Right forelimb (tissue), 1 donor: Measurements from ENCODE around the gene OR4L1.
"Not testable (repeated sequence)": the region's sequence is repeated elsewhere in the genome, so short reads cannot be mapped to it uniquely, and the experiment has no call there.

Source experiments
- DNase-seq: peaks from one replicate; pipeline ENCODE4 v3.0.0-alpha.2; 2018

Gene OR4L1

GRCh38 chr14:20059745-20060144 lies at the start of gene OR4L1:
TSS of gene OR4L1 (plus strand) at chr14:20060045. CDS start at chr14:20060045, 0 bp downstream.
- DNase-seq = no peak

GRCh38 chr14:20019257-20019865 lies 40.5 kb upstream of the OR4L1 start, which contains the start of gene OR4K14:
TSS of gene OR4K14 (minus strand) at chr14:20019307. CDS start at chr14:20015193, 4,114 bp downstream.
- no peak for DNase-seq

GRCh38 chr14:20031058-20031457 lies 28.8 kb upstream of the OR4L1 start:
- no peak for DNase-seq

- no peak for DNase-seq
Observed at GRCh38 chr14:20035449-20035848, 24.4 kb upstream of the OR4L1 start.

GRCh38 chr14:20035938-20036337 lies 23.9 kb upstream of the OR4L1 start, which contains the start of gene OR4K13:
TSS of gene OR4K13 (minus strand) at chr14:20036038. CDS start at chr14:20034758, 1,280 bp downstream.
- no peak for DNase-seq

GRCh38 chr14:20044243-20044642 lies 15.6 kb upstream of the OR4L1 start:
- no peak for DNase-seq

- no peak for DNase-seq
Observed at GRCh38 chr14:20048202-20048601, 11.6 kb upstream of the OR4L1 start.

GRCh38 chr14:20092050-20092449 lies 32.2 kb downstream of the OR4L1 start:
- DNase-seq = no peak

GRCh38 chr14:20093442-20093841 lies 33.6 kb downstream of the OR4L1 start:
- DNase-seq = no peak

GRCh38 chr14:20098926-20099770 lies 39.3 kb downstream of the OR4L1 start:
- DNase-seq = not testable (repeated sequence)

- DNase-seq = no peak
Observed at GRCh38 chr14:20110438-20110837, 50.6 kb downstream of the OR4L1 start, which contains the start of gene OR4K17. TSS of gene OR4K17 (plus strand) at chr14:20110739. CDS start at chr14:20117500, 6,761 bp downstream.
